Heart left ventricle (tissue), 16 donors: ENCODE data around the gene CYB5R4. TPM values are rescaled to one million over a fixed set of nuclear protein-coding genes. Genes with fewer than 3 reads are reported as not detected.

Source experiments
- ATAC-seq, 4 donors: fragments of 200-7000 bp; cut with Tn5 transposase; one replicate each; pipeline ENCODE4 v1.9.1; 2020 to 2022; ENCODE audit warnings: moderate library complexity in 4 of 4, mild to moderate bottlenecking in 3 of 4, moderate number of reproducible peaks in 1 of 4
- DNase-seq, 5 donors: peaks; one replicate each; pipeline ENCODE4 v3.0.0-alpha.2; 2020
- H3K27ac ChIP-seq, 12 donors: fragments of 200-600 bp; sonication (generic) in 4 of 12; one replicate each; pipeline versions ENCODE4 v1.5.0 to v1.8.0; 2016 to 2022; ENCODE audit warnings: mild to moderate bottlenecking in 2 of 12
- H3K27me3 ChIP-seq, 9 donors: fragments of 200-600 bp; sonication (generic) in 2 of 9; one replicate each; pipeline versions ENCODE4 v1.5.1 to v1.8.0; 2016 to 2022; ENCODE audit warnings: mild to moderate bottlenecking in 3 of 9
- H3K36me3 ChIP-seq, 9 donors: fragments of 200-600 bp; sonication (generic) in 2 of 9; one replicate each; pipeline versions ENCODE4 v1.5.0 to v1.8.0; 2018 to 2022; ENCODE audit warnings: mild to moderate bottlenecking in 2 of 9
- H3K4me1 ChIP-seq, 12 donors: fragments of 200-600 bp; sonication (generic) in 4 of 12; one replicate each; pipeline versions ENCODE4 v1.5.0 to v1.8.0; 2016 to 2022; ENCODE audit warnings: mild to moderate bottlenecking in 3 of 12
- H3K4me3 ChIP-seq, 12 donors: fragments of 200-600 bp; sonication (generic) in 4 of 12; one replicate each; pipeline versions ENCODE4 v1.5.0 to v1.8.0; 2017 to 2022; ENCODE audit warnings: mild to moderate bottlenecking in 9 of 12, moderate library complexity in 4 of 12
- H3K9me3 ChIP-seq, 12 donors: fragments of 200-600 bp; sonication (generic) in 4 of 12; one replicate each; pipeline versions ENCODE4 v1.5.0 to v1.8.0; 2016 to 2022; ENCODE audit warnings: mild to moderate bottlenecking in 1 of 12
- POLR2A ChIP-seq, 2 donors: fragments of 450-650 bp; IDR thresholded peaks; one replicate each; pipeline ENCODE4 v1.6.1; 2017; ENCODE audit warnings: antibody characterized with exemption in 2 of 2, mild to moderate bottlenecking in 2 of 2, moderate library complexity in 2 of 2
- WGBS, 4 donors: extraction: QIAGEN DNeasy Blood & Tissue Kit in 2 of 4; methylation state at CpG; one replicate each; pipeline versions ENCODE4 v1.1.5 to v1.1.7; 2013 to 2018; 5-methylcytosine and 5-hydroxymethylcytosine counted together
- intact Hi-C, 10 donors: fragments of 100-400 bp; cut with DNase I; formaldehyde crosslinking; loops; one replicate each; pipeline versions ENCODE4 v1.11.1 to v1.14.2; 2022
- polyA plus RNA-seq, 2 donors: library from polyadenylated mRNA; stranded (reverse); fragments of 200-250 nt; gene quantifications; one replicate each; pipeline ENCODE4 v1.2.3, GENCODE V29; 2013
- total RNA-seq, 9 donors: library from RNA; depleted of rRNA in 2 of 9; stranded (reverse); fragments of >200 nt in 2 of 9; fragmentation: NEBNext Ultra II Directional in 3 of 9; extraction: Animal tissue kit (Norgen Biotek cat#: 25700) in 3 of 9; gene quantifications; one replicate each; pipeline versions ENCODE4 v1.1.0 to v1.2.4, GENCODE V29; 2016 to 2023
- TF ChIP-seq, protein P1 (sequence below), 12 donors: fragments of 200-600 bp; sonication (generic) in 4 of 12; IDR thresholded peaks; one replicate each; pipeline versions ENCODE4 v1.5.0 to v1.8.0; 2018 to 2022; ENCODE audit warnings: antibody characterized with exemption in 12 of 12, mild to moderate bottlenecking in 5 of 12
- donor health status: ischemic (EF 13 %, LVEDD 7.1; RV severe dilation, severe dysfunction).
- donor health status: healthy with polysubstance abuse.
- donor health status: DM: no; HTN: yes; CAD: no.
- donor health status: DM: no; HTN: no; CAD: no.
- donor health status: ischemic (EF 25% LVEDD 6.9; RV normal size, moderate dysfunction).
- donor health status: ischemic (EF 25% LVEDD 5.7; RV mildly dilated, moderate dysfunction).
- donor health status: healthy.
- donor health status: DM: yes; HTN: yes; CAD: no.
- donor health status: ischemic (EF 35%, LVEDD 5.7; RV mildly dilated, moderate dysfunction).
- donor health status: nonischemic (EF 11% LVEDD 7.7; RV severe dilation, severe dysfunction).
- donor health status: DM: yes; HTN: yes; CAD: no.
- donor health status: PGD.
- donor health status: ischemic (EF 29% LVEDD 5.4; RV normal size, mild dysfunction).
- donor health status: nonischemic (EF 23%, LVEDD 6.1; RV moderate dilation, normal function).

Gene CYB5R4
- total and polyA plus RNA-seq, 11 donors, result 1.3 to 29.0 (median 15.6) TPM

DNA sequence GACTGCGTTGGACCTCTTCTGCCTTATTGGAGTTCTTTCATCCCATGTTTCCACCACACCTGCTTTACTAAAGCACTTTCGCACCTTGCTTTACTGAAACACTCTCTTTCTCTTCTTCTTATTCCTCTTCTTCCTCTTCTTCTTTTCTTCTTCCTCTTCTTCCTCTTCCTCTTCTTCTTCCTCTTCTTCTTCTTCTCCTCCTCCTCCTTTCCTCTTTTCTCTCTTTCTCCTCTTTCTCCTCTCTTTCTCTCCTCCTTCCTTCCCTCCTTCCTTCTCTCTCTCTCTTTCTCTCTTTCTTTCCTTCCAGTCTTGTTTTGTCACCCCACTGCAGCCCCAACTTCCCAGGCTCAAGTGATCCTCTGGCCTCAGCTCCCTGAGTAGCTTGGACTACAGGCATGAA lies 10.4 kb upstream of the CYB5R4 start:
- Histone ChIP-seq H3K36me3 (no peaks in the 10 kb centered on the region), H3K27ac (no peak overlapping the region), H3K4me1 (peaks cover 0 to 14% (median 3%) of the 10 kb centered on the region in 12 donors), H3K9me3 (no peaks in the 10 kb centered on the region), H3K27me3 (peaks cover 0 to 52% (median 25%) of the 10 kb centered on the region in 9 donors), H3K4me3 (no peak overlapping the region)
- ATAC-seq (no peak), DNase-seq (no peak)
- intact Hi-C loops, result no loop called here
- TF ChIP-seq POLR2A (IDR thresholded peaks at IDR 0.05), result no peak
- TF ChIP-seq, protein P1, sequence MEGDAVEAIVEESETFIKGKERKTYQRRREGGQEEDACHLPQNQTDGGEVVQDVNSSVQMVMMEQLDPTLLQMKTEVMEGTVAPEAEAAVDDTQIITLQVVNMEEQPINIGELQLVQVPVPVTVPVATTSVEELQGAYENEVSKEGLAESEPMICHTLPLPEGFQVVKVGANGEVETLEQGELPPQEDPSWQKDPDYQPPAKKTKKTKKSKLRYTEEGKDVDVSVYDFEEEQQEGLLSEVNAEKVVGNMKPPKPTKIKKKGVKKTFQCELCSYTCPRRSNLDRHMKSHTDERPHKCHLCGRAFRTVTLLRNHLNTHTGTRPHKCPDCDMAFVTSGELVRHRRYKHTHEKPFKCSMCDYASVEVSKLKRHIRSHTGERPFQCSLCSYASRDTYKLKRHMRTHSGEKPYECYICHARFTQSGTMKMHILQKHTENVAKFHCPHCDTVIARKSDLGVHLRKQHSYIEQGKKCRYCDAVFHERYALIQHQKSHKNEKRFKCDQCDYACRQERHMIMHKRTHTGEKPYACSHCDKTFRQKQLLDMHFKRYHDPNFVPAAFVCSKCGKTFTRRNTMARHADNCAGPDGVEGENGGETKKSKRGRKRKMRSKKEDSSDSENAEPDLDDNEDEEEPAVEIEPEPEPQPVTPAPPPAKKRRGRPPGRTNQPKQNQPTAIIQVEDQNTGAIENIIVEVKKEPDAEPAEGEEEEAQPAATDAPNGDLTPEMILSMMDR (IDR thresholded peaks at IDR 0.05), result no peak
- WGBS, 4 donors, result 65 to 75% (median 70%) methylated on average over 2 of the region's 2 CpGs

DNA sequence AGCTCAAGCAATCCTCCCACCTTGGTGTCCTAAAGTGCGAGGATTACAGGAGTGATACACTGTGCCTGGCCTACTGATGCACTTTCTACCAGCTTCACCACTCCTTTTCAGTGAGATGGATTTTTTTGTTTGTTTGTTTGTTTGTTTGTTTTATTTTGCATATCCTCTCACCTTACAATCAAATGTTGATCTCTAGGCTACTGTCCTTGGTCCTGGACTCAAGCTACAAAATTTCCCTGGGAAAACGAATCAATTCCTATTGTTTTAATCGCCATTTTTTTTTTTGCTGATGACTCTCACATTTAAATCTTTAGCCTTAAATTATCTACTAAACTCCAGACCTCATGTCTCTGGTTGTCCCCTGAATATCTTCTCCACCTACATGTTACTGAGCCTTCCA lies 9.9 kb upstream of the CYB5R4 start:
- Histone ChIP-seq H3K4me3 (no peak overlapping the region), H3K9me3 (no peaks in the 10 kb centered on the region), H3K4me1 (peaks cover 0 to 14% (median 3%) of the 10 kb centered on the region in 12 donors), H3K27ac (no peak overlapping the region), H3K36me3 (no peaks in the 10 kb centered on the region), H3K27me3 (peaks cover 0 to 55% (median 27%) of the 10 kb centered on the region in 9 donors)
- no peak for TF ChIP-seq POLR2A (IDR thresholded peaks at IDR 0.05)
- TF ChIP-seq, protein P1 (IDR thresholded peaks at IDR 0.05), result no peak
- ATAC-seq (no peak), DNase-seq (no peak)
- intact Hi-C loops, result no loop called here
- WGBS, 4 donors, result 73 to 85% (median 79%) methylated on average over 3 of the region's 3 CpGs

DNA sequence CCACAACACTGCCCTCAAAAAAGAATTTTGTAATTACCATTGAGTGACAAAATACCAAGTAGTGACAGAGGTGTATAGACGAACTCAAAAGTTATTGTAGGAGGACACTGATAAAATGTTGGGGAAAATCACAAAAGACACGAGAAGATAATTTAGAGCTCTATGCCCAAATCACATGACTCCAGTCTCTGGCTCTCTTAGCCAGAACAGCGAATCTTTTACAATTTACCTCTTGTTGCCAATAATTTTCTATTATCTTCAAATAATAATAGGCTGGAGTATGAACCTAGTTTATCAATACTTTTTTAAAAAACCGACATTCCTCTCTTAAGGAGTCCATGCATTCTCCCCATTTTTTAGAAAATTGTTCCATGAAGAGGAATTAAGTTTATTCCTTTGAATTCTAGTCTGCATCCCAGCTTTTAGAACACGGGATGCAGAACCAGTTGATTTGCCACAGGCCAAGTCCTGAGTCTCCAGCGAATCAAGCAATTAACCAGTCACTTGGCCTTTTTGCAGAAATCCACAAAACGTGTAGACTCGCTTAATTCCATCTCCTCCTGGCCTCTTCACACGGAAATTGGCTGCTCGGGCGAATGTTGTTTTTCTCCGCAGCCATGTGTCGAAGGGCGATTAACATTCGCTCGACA lies 6.8 kb upstream of the CYB5R4 start:
- WGBS, 4 donors, result 10 to 18% (median 11%) methylated on average over 15 to 16 of the region's 16 CpGs
- TF ChIP-seq POLR2A (IDR thresholded peaks at IDR 0.05), result no peak
- TF ChIP-seq, protein P1 (IDR thresholded peaks at IDR 0.05), result no peak
- intact Hi-C loops, result no loop called here

DNA sequence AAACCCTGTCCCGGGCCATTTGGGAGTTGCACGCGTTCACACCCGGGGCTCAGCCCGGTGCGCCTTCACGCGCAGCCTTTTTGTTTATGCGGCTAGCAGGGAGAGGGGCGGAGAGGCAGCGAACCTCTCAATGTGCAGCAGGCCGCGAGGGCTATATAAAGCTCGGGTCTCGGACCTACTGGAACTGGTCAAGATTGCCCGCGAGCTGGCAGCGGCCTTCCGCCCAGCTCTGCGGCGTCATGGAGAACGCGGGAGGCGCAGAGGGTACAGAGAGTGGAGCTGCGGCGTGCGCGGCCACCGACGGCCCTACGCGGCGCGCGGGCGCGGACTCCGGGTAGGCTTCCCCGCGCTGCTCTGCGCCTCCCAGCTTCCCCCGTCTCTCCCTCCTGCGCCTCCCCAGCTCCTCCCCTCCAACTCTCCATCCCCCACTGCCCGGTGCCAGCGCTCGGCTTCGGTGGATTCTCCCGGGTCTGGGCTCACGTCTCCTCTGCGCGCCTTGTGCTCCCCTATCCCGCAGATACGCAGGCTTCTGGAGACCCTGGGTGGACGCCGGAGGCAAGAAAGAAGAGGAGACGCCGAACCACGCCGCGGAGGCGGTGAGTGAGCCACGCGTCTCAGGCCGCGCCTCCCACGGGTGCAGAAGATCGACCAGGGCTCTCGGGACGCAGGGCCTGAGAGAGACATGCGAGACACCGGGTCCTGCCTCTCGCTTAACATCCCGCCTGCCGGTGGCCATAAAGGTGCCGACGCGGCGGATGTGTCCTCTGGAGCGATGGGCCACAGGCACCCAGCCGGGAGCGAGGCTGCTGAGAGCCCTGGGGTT lies 6.1 kb upstream of the CYB5R4 start, which contains the start of gene RIPPLY2:
Gene RIPPLY2 (plus strand): TSS at position 183 of the 823 bp plus-strand sequence. CDS start 57 bp downstream, at position 240.
- peaks cover 0 to 58% (median 27%) of the 10 kb centered on the region in 9 donors for H3K27me3 ChIP-seq
- WGBS, 4 donors, result 1 to 2% (median 1%) methylated on average over 46 to 81 of the region's 81 CpGs

More for the DNA sequence above, 6.8 kb upstream of the CYB5R4 start:
- H3K27ac ChIP-seq, result no peak overlapping the region
- H3K4me3 ChIP-seq, result peak overlapping the region; percentile 27 to 56 (median 47)
- peaks cover 0 to 58% (median 27%) of the 10 kb centered on the region in 9 donors for H3K27me3 ChIP-seq
- no peaks in the 10 kb centered on the region for H3K9me3 ChIP-seq
- DNase-seq (no peak), ATAC-seq (no peak)
- peaks cover 0 to 14% (median 3%) of the 10 kb centered on the region in 12 donors for H3K4me1 ChIP-seq
- no peaks in the 10 kb centered on the region for H3K36me3 ChIP-seq

More for the DNA sequence above, 6.1 kb upstream of the CYB5R4 start, which contains the start of gene RIPPLY2:
- intact Hi-C loops, result no loop called here
- DNase-seq (peak in 3 of 5 donors; percentile 5 to 56 (median 30)), ATAC-seq (peak in 3 of 4 donors; percentile 79 to 81 (median 80))
- Histone ChIP-seq H3K9me3 (no peaks in the 10 kb centered on the region), H3K4me1 (peaks cover 0 to 14% (median 3%) of the 10 kb centered on the region in 12 donors), H3K4me3 (peak within 1 kb of the TSS; percentile 27 to 56 (median 47)), H3K36me3 (no peaks in the 10 kb centered on the region), H3K27ac (no peak within 1 kb of the TSS)
- TF ChIP-seq, protein P1 (IDR thresholded peaks at IDR 0.05), result no peak
- TF ChIP-seq POLR2A (IDR thresholded peaks at IDR 0.05), result no peak
